LHCN-M2 (cell line): ENCODE data around the gene COL11A1. TPM values are rescaled to one million over a fixed set of nuclear protein-coding genes. Genes with fewer than 3 reads are reported as not detected.
"Not testable (repeated sequence)": the region's sequence is repeated elsewhere in the genome, so short reads cannot be mapped to it uniquely, and the experiment has no call there.

Source experiments
- DNase-seq: peaks from one replicate; pipeline ENCODE4 v3.0.0-alpha.2; 2012; ENCODE audit warnings: low read depth
- total RNA-seq: library from RNA; depleted of rRNA; stranded (reverse); fragments of >200 nt; gene quantifications from 2 replicates; pipeline ENCODE4 v1.2.3, GENCODE V29; 2014

Gene COL11A1
- total RNA-seq, 1 experiment from 2014 or later, result 54.3 TPM

GRCh38 chr1:102837551-102837950, 270.8 kb downstream of the COL11A1 start:
- no peak for DNase-seq

GRCh38 chr1:102836991-102837390, 271.3 kb downstream of the COL11A1 start:
- no peak for DNase-seq

- DNase-seq, result peak; percentile 25
Observed at GRCh38 chr1:102834688-102835320, 273.5 kb downstream of the COL11A1 start.

GRCh38 chr1:102833151-102833550, 275.2 kb downstream of the COL11A1 start:
- DNase-seq, result no peak

- DNase-seq, result not testable (repeated sequence)
Observed at GRCh38 chr1:102826706-102827105, 281.6 kb downstream of the COL11A1 start.
